Neural progenitor cell (in vitro differentiated cells): Measurements from ENCODE around the gene GLP1R. TPM values are rescaled to one million over a fixed set of nuclear protein-coding genes. Genes with fewer than 3 reads are reported as not detected.

ENCODE experiments used
- DNase-seq: peaks from one replicate; pipeline ENCODE4 v3.0.0-alpha.2; 2016; ENCODE audit warnings: low spot score
- H2AFZ ChIP-seq: fragments of 200-600 bp; sonication (generic); replicated peaks from 2 replicates; pipeline ENCODE4 v1.6.1; 2016; ENCODE audit warnings: antibody characterized with exemption
- H3F3A ChIP-seq: fragments of 200-600 bp; sonication (generic); 2 replicates; pipeline ENCODE4 v1.6.1; 2016; ENCODE audit warnings: antibody characterized with exemption, low read depth
- H3K27ac ChIP-seq: fragments of 200-600 bp; sonication (generic); 2 replicates; pipeline ENCODE4 v1.5.1; 2016; ENCODE audit warnings: mild to moderate bottlenecking
- H3K27me3 ChIP-seq: fragments of 200-600 bp; sonication (generic); 2 replicates; pipeline ENCODE4 v1.6.1; 2016; ENCODE audit warnings: mild to moderate bottlenecking, moderate library complexity
- H3K36me3 ChIP-seq: fragments of 200-600 bp; sonication (generic); 2 replicates; pipeline ENCODE4 v1.5.1; 2016
- H3K4me1 ChIP-seq: fragments of 200-600 bp; sonication (generic); 2 replicates; pipeline ENCODE4 v1.6.1; 2016; ENCODE audit warnings: mixed run types
- H3K4me2 ChIP-seq: fragments of 200-600 bp; sonication (generic); 2 replicates; pipeline ENCODE4 v1.6.1; 2016
- H3K4me3 ChIP-seq: fragments of 200-600 bp; sonication (generic); 2 replicates; pipeline ENCODE4 v1.5.1; 2016
- H3K79me2 ChIP-seq: fragments of 200-600 bp; sonication (generic); 2 replicates; pipeline ENCODE4 v1.6.1; 2016; ENCODE audit warnings: low read depth
- H3K9ac ChIP-seq: fragments of 200-600 bp; sonication (generic); 2 replicates; pipeline ENCODE4 v1.6.1; 2016
- H3K9me3 ChIP-seq: fragments of 200-600 bp; sonication (generic); 2 replicates; pipeline ENCODE4 v1.5.1; 2016; ENCODE audit warnings: low read depth
- H4K20me1 ChIP-seq: fragments of 200-600 bp; sonication (generic); 2 replicates; pipeline ENCODE4 v1.6.1; 2016; ENCODE audit warnings: low read depth
- H3K27ac Mint-ChIP-seq: 3 replicates; pipeline ENCODE4 v1.8.0; 2021; ENCODE audit warnings: mixed read lengths
- H3K27me3 Mint-ChIP-seq: 2 replicates; pipeline ENCODE4 v1.8.0; 2022; ENCODE audit warnings: low read depth, mild to moderate bottlenecking, inconsistent platforms, moderate library complexity, mixed read lengths; ENCODE audit not compliant: insufficient read depth
- H3K36me3 Mint-ChIP-seq: 3 replicates; pipeline ENCODE4 v1.8.0; 2021; ENCODE audit warnings: mixed read lengths
- H3K4me1 Mint-ChIP-seq: 3 replicates; pipeline ENCODE4 v1.8.0; 2021; ENCODE audit warnings: mixed read lengths
- H3K4me3 Mint-ChIP-seq: 3 replicates; pipeline ENCODE4 v1.8.0; 2021; ENCODE audit warnings: mild to moderate bottlenecking, moderate library complexity, mixed read lengths
- H3K9me3 Mint-ChIP-seq: 3 replicates; pipeline ENCODE4 v1.8.0; 2020; ENCODE audit warnings: mixed read lengths
- CTCF ChIP-seq: fragments of 200-600 bp; sonication (generic); IDR thresholded peaks from 2 replicates; pipeline ENCODE4 v1.5.1; 2017; ENCODE audit warnings: antibody characterized with exemption, mild to moderate bottlenecking
- EZH2 ChIP-seq: fragments of 200-600 bp; sonication (generic); IDR thresholded peaks from 2 replicates; pipeline ENCODE4 v1.6.1; 2017; ENCODE audit warnings: antibody characterized with exemption, mild to moderate bottlenecking, moderate library complexity
- EZH2phosphoT487 ChIP-seq: fragments of 200-600 bp; sonication (generic); IDR thresholded peaks from 2 replicates; pipeline ENCODE4 v1.6.1; 2017; ENCODE audit warnings: antibody characterized with exemption
- total RNA-seq: library from RNA; depleted of rRNA; stranded (reverse); fragments of >200 nt; gene quantifications from 2 replicates; pipeline ENCODE4 v1.2.3, GENCODE V29; 2015; ENCODE audit warnings: low replicate concordance

GLP1R gene
- total RNA-seq, 1 donor from 2014 or later = 0.82 TPM

DNA sequence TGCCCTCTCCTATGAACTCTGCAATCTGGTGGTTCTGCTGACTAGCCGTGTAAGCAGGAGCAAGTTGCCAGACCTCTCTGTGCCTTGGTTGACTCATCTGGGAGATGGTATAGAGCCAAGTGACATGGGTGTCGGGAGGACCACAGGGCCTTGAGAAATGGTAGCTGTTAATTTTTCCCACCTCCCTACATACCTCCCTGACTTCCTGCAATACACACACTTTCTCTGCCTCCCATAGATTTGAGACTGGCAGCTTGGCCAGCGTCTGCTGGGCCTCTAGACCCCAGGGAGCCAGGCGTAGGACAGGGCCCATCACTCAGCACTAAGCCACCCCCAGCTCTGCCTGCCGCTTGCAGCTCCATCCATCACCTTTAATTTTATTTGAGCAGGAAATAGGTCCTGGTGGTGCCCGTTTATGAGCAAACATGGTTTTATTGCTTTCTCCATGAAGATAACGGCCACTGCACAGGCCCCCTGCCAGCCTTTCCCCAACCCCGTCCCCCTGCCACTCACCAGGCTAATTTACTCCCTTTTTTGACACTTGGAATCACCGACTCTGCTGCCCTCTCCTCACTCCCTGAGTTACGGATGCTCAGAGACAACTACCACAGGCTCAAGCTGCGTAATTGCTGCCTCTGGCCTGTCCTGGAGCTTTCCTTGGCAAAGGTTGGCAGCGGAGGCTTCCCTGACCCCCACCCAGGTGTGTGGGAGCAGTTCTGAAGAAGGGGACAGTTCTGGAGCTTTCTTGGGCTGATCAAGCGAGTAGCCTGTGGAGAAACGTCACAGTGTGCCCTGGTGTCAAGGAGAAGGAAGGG is 11.1 kb downstream of the GLP1R start:
- no peak for TF ChIP-seq CTCF
- no peak for TF ChIP-seq EZH2
- no peak for TF ChIP-seq EZH2phosphoT487
- H3K4me1 Mint-ChIP-seq = peaks cover 6% of the 10 kb centered on the region
- H3K27me3 ChIP-seq = no peaks in the 10 kb centered on the region
- DNase-seq = no peak
- H4K20me1 ChIP-seq = no peaks in the 10 kb centered on the region
- no peaks in the 10 kb centered on the region for H3K9me3 ChIP-seq
- no peak overlapping the region for H3K4me3 Mint-ChIP-seq
- H3K4me1 ChIP-seq = no peaks in the 10 kb centered on the region
- H3K4me2 ChIP-seq = no peak overlapping the region
- H3K36me3 Mint-ChIP-seq = no peaks in the 10 kb centered on the region
- H3K79me2 ChIP-seq = no peaks in the 10 kb centered on the region
- H3K36me3 ChIP-seq = no peaks in the 10 kb centered on the region
- H3F3A ChIP-seq = no peaks in the 10 kb centered on the region
- H2AFZ ChIP-seq = no peak overlapping the region
- no peak overlapping the region for H3K27ac Mint-ChIP-seq
- no peak overlapping the region for H3K4me3 ChIP-seq
- H3K9ac ChIP-seq = no peak overlapping the region
- H3K9me3 Mint-ChIP-seq = no peaks in the 10 kb centered on the region
- H3K27ac ChIP-seq = no peak overlapping the region
- H3K27me3 Mint-ChIP-seq = peaks cover 10% of the 10 kb centered on the region

DNA sequence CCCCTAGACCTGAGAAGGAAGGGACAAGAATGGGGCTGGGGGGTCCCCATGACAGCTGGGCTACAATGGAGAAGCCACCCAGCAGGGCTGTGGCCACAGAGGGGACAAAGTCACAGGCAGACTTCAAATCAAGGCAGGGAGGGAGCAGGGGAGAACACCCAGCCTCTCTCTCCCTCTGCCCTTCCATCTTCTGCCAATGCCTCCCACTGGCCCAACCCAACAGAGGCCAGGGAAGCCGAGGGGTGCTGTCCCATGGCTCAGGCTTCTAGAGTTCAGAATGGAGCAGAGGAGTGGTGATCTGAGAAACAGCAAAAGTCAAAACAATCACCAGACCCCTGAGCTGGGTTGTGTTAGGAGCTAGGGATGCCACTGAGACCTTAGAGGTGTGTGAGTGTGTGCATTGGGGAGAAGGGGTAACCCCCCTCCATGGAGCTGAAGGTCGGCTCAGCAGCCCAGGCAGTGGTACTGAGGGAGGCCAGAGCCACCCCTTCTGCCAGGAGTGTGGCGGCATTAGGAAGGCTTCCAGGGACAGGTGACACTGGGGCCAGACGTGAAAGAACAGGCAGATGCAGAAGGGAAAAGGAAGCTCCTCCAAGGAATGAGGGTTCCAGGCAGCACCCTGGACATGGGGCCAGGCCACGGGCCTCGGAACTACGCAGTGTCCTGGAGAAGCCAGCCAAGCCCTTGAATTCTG is 12.0 kb downstream of the GLP1R start:
- H2AFZ ChIP-seq = no peak overlapping the region
- H3K27ac ChIP-seq = no peak overlapping the region
- H3K9me3 ChIP-seq = no peaks in the 10 kb centered on the region
- H3K79me2 ChIP-seq = no peaks in the 10 kb centered on the region
- H3K27me3 ChIP-seq = no peaks in the 10 kb centered on the region
- H3K27ac Mint-ChIP-seq = no peak overlapping the region
- H3K4me1 ChIP-seq = no peaks in the 10 kb centered on the region
- peaks cover 7% of the 10 kb centered on the region for H3K27me3 Mint-ChIP-seq
- TF ChIP-seq EZH2phosphoT487 (no peak), CTCF (no peak), EZH2 (no peak)
- no peak overlapping the region for H3K9ac ChIP-seq
- no peaks in the 10 kb centered on the region for H3F3A ChIP-seq
- H3K36me3 ChIP-seq = no peaks in the 10 kb centered on the region
- H3K4me2 ChIP-seq = no peak overlapping the region
- peaks cover 7% of the 10 kb centered on the region for H3K4me1 Mint-ChIP-seq
- no peak overlapping the region for H3K4me3 Mint-ChIP-seq
- no peak overlapping the region for H3K4me3 ChIP-seq
- H4K20me1 ChIP-seq = no peaks in the 10 kb centered on the region
- no peaks in the 10 kb centered on the region for H3K9me3 Mint-ChIP-seq
- no peak for DNase-seq
- no peaks in the 10 kb centered on the region for H3K36me3 Mint-ChIP-seq

- no peaks in the 10 kb centered on the region for H3K9me3 ChIP-seq
- no peaks in the 10 kb centered on the region for H3K9me3 Mint-ChIP-seq
- H3K27me3 ChIP-seq = no peaks in the 10 kb centered on the region
- no peaks in the 10 kb centered on the region for H3K4me1 ChIP-seq
- H3F3A ChIP-seq = no peaks in the 10 kb centered on the region
- H2AFZ ChIP-seq = no peak overlapping the region
- H4K20me1 ChIP-seq = no peaks in the 10 kb centered on the region
- no peak overlapping the region for H3K27ac Mint-ChIP-seq
- H3K4me3 ChIP-seq = no peak overlapping the region
- no peaks in the 10 kb centered on the region for H3K36me3 Mint-ChIP-seq
- peaks cover 7% of the 10 kb centered on the region for H3K4me1 Mint-ChIP-seq
- no peak overlapping the region for H3K9ac ChIP-seq
- no peak overlapping the region for H3K4me2 ChIP-seq
- peaks cover 7% of the 10 kb centered on the region for H3K27me3 Mint-ChIP-seq
- H3K79me2 ChIP-seq = no peaks in the 10 kb centered on the region
- no peak for DNase-seq
- H3K27ac ChIP-seq = no peak overlapping the region
- TF ChIP-seq EZH2 (no peak), EZH2phosphoT487 (no peak), CTCF (no peak)
- no peak overlapping the region for H3K4me3 Mint-ChIP-seq
- no peaks in the 10 kb centered on the region for H3K36me3 ChIP-seq
Measured at GRCh38 chr6:39061182-39061581, 12.6 kb downstream of the GLP1R start.
